Measurements from ENCODE around the gene NAB2. TPM values are rescaled to one million over a fixed set of nuclear protein-coding genes. Genes with fewer than 3 reads are reported as not detected.

The NAB2 gene
- total RNA-seq, 2 donors from 2014 or later = 4.8 to 7.0 TPM

GRCh38 chr12:57093415-57094207 is 4.7 kb downstream of the NAB2 start:
- Histone ChIP-seq H3K9me3 (no peaks in the 10 kb centered on the region), H3K27me3 (no peaks in the 10 kb centered on the region), H3K4me3 (no peak overlapping the region), H3K9ac (ENCODE audit: low read depth in 2 of 2, low read length in 2 of 2) (peak overlapping the region; percentile 40 to 54), H3K36me3 (peaks cover 7% of the 10 kb centered on the region), H3K4me1 (no peaks in the 10 kb centered on the region), H3K27ac (peak overlapping the region; percentile 42)
- DNase-seq = peak; percentile 61
- intact Hi-C loops (cut with DNase I) = no loop called here
- peak; percentile 54 for TF ChIP-seq CTCF (IDR thresholded peaks at IDR 0.05)

GRCh38 chr12:57094208-57095160 is 5.6 kb downstream of the NAB2 start:
- Histone ChIP-seq H3K36me3 (peaks cover 10% of the 10 kb centered on the region), H3K27ac (peak overlapping the region; percentile 50), H3K27me3 (no peaks in the 10 kb centered on the region), H3K9me3 (no peaks in the 10 kb centered on the region), H3K4me1 (no peaks in the 10 kb centered on the region), H3K9ac (ENCODE audit: low read depth in 2 of 2, low read length in 2 of 2) (peak overlapping the region in 1 of 2 donors; percentile 29), H3K4me3 (no peak overlapping the region)
- TF ChIP-seq CTCF (IDR thresholded peaks at IDR 0.05) = no peak
- intact Hi-C loops (cut with DNase I) = no loop called here
- DNase-seq = no peak

- H3K36me3 ChIP-seq = peaks cover 15% of the 10 kb centered on the region
- no peak overlapping the region for H3K4me3 ChIP-seq
- TF ChIP-seq CTCF (IDR thresholded peaks at IDR 0.05) = no peak
- H3K4me1 ChIP-seq = no peaks in the 10 kb centered on the region
- no peaks in the 10 kb centered on the region for H3K9me3 ChIP-seq
- intact Hi-C loops (cut with DNase I) = no loop called here
- no peak overlapping the region for H3K9ac ChIP-seq (ENCODE audit: low read depth in 2 of 2, low read length in 2 of 2)
- no peak for DNase-seq
- H3K27me3 ChIP-seq = no peaks in the 10 kb centered on the region
- no peak overlapping the region for H3K27ac ChIP-seq
These were observed 6.5 kb downstream of the NAB2 start for GRCh38 chr12:57095440-57095839.

- H3K4me3 ChIP-seq = no peak overlapping the region
- no peak for TF ChIP-seq CTCF (IDR thresholded peaks at IDR 0.05)
- no peak for DNase-seq
- no peak overlapping the region for H3K9ac ChIP-seq (ENCODE audit: low read depth in 2 of 2, low read length in 2 of 2)
- H3K36me3 ChIP-seq = peaks cover 15% of the 10 kb centered on the region
- intact Hi-C loops (cut with DNase I) = no loop called here
- H3K27ac ChIP-seq = no peak overlapping the region
- no peaks in the 10 kb centered on the region for H3K9me3 ChIP-seq
- H3K27me3 ChIP-seq = no peaks in the 10 kb centered on the region
- no peaks in the 10 kb centered on the region for H3K4me1 ChIP-seq
These were observed 7.2 kb downstream of the NAB2 start for GRCh38 chr12:57096099-57096572.

GRCh38 chr12:57096748-57097553 is 8.0 kb downstream of the NAB2 start:
- no peaks in the 10 kb centered on the region for H3K9me3 ChIP-seq
- intact Hi-C loops (cut with DNase I) = no loop called here
- peaks cover 15% of the 10 kb centered on the region for H3K36me3 ChIP-seq
- H3K27me3 ChIP-seq = no peaks in the 10 kb centered on the region
- DNase-seq = no peak
- no peak overlapping the region for H3K4me3 ChIP-seq
- no peak for TF ChIP-seq CTCF (IDR thresholded peaks at IDR 0.05)
- H3K27ac ChIP-seq = no peak overlapping the region
- H3K4me1 ChIP-seq = no peaks in the 10 kb centered on the region
- no peak overlapping the region for H3K9ac ChIP-seq (ENCODE audit: low read depth in 2 of 2, low read length in 2 of 2)
